Peyer's patch (tissue), 4 donors: ENCODE measurements around the gene INPP1. TPM values are rescaled to one million over a fixed set of nuclear protein-coding genes. Genes with fewer than 3 reads are reported as not detected.
A peak's percentile ranks its signal among the peaks of the same experiment; 100 is the strongest.

Source experiments
- DNase-seq, 3 donors: peaks; one replicate each; pipeline ENCODE4 v3.0.0-alpha.2; 2017 to 2019
- H3K27ac ChIP-seq, 4 donors: fragments of 200-600 bp; sonication (generic); one replicate each; pipeline ENCODE4 v1.5.1; 2016 to 2019
- H3K27me3 ChIP-seq, 2 donors: fragments of 200-600 bp; sonication (generic); one replicate each; pipeline ENCODE4 v1.5.1; 2019
- H3K36me3 ChIP-seq, 3 donors: fragments of 200-600 bp; sonication (generic); one replicate each; pipeline ENCODE4 v1.5.1; 2016 to 2019
- H3K4me1 ChIP-seq, 4 donors: fragments of 200-600 bp; sonication (generic); one replicate each; pipeline ENCODE4 v1.5.1; 2016 to 2019
- H3K4me3 ChIP-seq, 4 donors: fragments of 200-600 bp; sonication (generic); 1 replicate in 3 of 4; 2 replicates in 1 of 4; pipeline ENCODE4 v1.5.1; 2016 to 2019; ENCODE audit warnings: mild to moderate bottlenecking in 1 of 4
- H3K9me3 ChIP-seq, 4 donors: fragments of 200-600 bp; sonication (generic); one replicate each; pipeline ENCODE4 v1.5.1; 2016 to 2019; ENCODE audit warnings: mild to moderate bottlenecking in 1 of 4
- POLR2A ChIP-seq, 2 donors: fragments of 450-650 bp; IDR thresholded peaks; one replicate each; pipeline ENCODE4 v1.5.1; 2017; ENCODE audit warnings: antibody characterized with exemption in 2 of 2, mild to moderate bottlenecking in 2 of 2, moderate library complexity in 2 of 2
- total RNA-seq, 4 donors: library from RNA; depleted of rRNA; stranded (reverse); fragments of >200 nt; gene quantifications; one replicate each; pipeline ENCODE4 v1.1.0, GENCODE V29; 2016
- TF ChIP-seq, protein P1 (sequence below), 6 experiments: fragments of 450-650 bp in 4 of 6; fragments of 200-600 bp in 2 of 6; sonication (generic) in 1 of 6; IDR thresholded peaks; one replicate each; pipeline ENCODE4 v1.5.1; 2017 to 2019; ENCODE audit warnings: antibody characterized with exemption in 6 of 6, mild to moderate bottlenecking in 3 of 6, moderate library complexity in 1 of 6

The INPP1 gene
- total RNA-seq, 4 donors from 2014 or later, result 10.7 to 37.9 (median 32.1) TPM

DNA sequence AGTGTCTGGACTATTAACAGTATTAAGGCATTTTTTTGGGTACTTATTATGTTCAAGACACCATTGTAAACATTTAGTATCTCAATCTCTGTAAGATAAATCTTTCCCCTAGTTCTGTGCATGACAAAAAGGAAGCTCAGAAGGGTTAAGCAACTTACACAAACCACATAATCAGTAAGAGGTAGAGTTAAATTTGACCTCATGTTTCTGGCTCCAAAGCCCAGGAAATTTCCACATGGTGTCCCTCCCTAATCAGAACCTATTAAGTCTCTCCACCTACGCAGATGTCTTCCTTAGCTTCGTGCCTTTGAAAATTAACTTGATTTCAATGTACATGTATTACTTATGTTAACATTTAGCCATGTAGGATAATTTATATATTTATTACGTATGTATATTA is 66.8 kb downstream of the INPP1 start:
- H3K4me3 ChIP-seq, result no peak overlapping the region
- no peaks in the 10 kb centered on the region for H3K27me3 ChIP-seq
- H3K36me3 ChIP-seq, result no peaks in the 10 kb centered on the region
- TF ChIP-seq, protein P1, sequence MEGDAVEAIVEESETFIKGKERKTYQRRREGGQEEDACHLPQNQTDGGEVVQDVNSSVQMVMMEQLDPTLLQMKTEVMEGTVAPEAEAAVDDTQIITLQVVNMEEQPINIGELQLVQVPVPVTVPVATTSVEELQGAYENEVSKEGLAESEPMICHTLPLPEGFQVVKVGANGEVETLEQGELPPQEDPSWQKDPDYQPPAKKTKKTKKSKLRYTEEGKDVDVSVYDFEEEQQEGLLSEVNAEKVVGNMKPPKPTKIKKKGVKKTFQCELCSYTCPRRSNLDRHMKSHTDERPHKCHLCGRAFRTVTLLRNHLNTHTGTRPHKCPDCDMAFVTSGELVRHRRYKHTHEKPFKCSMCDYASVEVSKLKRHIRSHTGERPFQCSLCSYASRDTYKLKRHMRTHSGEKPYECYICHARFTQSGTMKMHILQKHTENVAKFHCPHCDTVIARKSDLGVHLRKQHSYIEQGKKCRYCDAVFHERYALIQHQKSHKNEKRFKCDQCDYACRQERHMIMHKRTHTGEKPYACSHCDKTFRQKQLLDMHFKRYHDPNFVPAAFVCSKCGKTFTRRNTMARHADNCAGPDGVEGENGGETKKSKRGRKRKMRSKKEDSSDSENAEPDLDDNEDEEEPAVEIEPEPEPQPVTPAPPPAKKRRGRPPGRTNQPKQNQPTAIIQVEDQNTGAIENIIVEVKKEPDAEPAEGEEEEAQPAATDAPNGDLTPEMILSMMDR (IDR thresholded peaks at IDR 0.05), result no peak
- no peak for TF ChIP-seq POLR2A (IDR thresholded peaks at IDR 0.05)
- no peaks in the 10 kb centered on the region for H3K9me3 ChIP-seq
- H3K27ac ChIP-seq, result no peak overlapping the region
- no peak for DNase-seq
- H3K4me1 ChIP-seq, result peaks cover 0 to 32% (median 4%) of the 10 kb centered on the region in 4 donors

DNA sequence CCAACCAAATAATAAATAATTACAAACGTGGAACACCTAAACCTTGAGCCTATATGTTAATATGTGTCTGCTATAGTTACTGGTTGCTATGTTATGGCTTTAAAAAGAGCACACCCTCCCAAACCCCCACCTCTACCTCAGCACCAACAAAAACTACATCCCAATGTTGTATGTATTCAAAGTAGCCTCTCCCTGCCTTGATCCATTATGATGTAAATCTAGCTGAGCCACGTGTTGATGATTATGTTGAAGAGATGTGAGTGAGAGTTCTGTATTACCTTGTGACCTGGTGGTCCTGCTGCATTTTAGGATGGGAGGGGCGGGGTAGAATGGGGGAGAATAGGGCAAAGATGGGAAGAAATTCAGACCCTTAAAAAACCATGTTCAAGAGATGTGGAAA is 69.6 kb downstream of the INPP1 start:
- H3K4me1 ChIP-seq, result peaks cover 0 to 52% (median 6%) of the 10 kb centered on the region in 4 donors

DNA sequence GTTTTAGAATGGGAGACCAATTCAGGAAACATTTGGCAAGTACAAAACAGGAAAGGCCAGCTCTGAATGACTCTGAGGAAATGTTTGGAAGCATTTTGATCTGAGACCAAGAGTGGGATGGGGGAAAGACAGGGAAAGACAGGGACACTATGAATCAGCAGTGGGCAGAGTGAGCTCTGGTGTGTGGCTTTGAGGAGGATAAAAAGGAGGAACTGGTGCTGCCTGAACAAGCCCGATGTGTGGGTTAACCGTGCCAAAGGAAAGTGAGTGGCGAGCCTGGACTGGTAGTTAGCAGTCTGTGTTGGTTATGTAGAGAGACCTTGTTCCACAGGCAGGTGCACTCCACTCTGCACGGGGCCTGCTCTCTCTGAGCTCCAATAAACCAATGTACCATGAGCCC is 70.0 kb downstream of the INPP1 start:
- Histone ChIP-seq H3K4me1 (peaks cover 0 to 52% (median 6%) of the 10 kb centered on the region in 4 donors), H3K9me3 (no peaks in the 10 kb centered on the region), H3K36me3 (no peaks in the 10 kb centered on the region), H3K27me3 (no peaks in the 10 kb centered on the region), H3K27ac (no peak overlapping the region), H3K4me3 (no peak overlapping the region)
- TF ChIP-seq, protein P1 (IDR thresholded peaks at IDR 0.05), result no peak
- TF ChIP-seq POLR2A (IDR thresholded peaks at IDR 0.05), result no peak
- DNase-seq, result no peak

More for the DNA sequence above, 69.6 kb downstream of the INPP1 start:
- no peaks in the 10 kb centered on the region for H3K36me3 ChIP-seq
- no peaks in the 10 kb centered on the region for H3K27me3 ChIP-seq
- H3K27ac ChIP-seq, result no peak overlapping the region
- no peaks in the 10 kb centered on the region for H3K9me3 ChIP-seq
- TF ChIP-seq, protein P1 (IDR thresholded peaks at IDR 0.05), result no peak
- TF ChIP-seq POLR2A (IDR thresholded peaks at IDR 0.05), result no peak
- H3K4me3 ChIP-seq, result no peak overlapping the region
- DNase-seq, result no peak

DNA sequence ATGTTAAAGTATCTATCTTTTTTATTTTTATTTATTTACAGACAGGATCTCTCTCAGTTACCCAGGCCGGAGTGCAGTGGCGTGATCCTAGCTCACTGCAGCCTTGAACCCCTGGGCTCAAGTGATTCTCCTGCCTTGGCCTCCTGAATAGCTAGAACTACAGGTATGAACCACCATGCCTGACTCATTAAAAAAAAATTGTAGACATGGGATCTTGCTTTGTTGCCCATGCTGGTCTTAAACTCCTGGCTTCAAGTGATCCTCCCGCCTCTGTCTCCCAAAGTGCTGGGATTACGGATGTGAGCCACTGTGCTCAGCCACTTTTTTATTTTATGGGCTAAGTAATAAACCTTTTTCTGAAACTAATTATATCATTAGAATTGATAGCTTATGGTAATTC is 71.9 kb downstream of the INPP1 start:
- Histone ChIP-seq H3K27ac (peak overlapping the region in 1 of 4 donors; percentile 37), H3K9me3 (no peaks in the 10 kb centered on the region), H3K4me1 (peaks cover 0 to 44% (median 2%) of the 10 kb centered on the region in 4 donors), H3K4me3 (no peak overlapping the region), H3K27me3 (no peaks in the 10 kb centered on the region), H3K36me3 (no peaks in the 10 kb centered on the region)
- TF ChIP-seq, protein P1 (IDR thresholded peaks at IDR 0.05), result no peak
- no peak for TF ChIP-seq POLR2A (IDR thresholded peaks at IDR 0.05)
- no peak for DNase-seq

DNA sequence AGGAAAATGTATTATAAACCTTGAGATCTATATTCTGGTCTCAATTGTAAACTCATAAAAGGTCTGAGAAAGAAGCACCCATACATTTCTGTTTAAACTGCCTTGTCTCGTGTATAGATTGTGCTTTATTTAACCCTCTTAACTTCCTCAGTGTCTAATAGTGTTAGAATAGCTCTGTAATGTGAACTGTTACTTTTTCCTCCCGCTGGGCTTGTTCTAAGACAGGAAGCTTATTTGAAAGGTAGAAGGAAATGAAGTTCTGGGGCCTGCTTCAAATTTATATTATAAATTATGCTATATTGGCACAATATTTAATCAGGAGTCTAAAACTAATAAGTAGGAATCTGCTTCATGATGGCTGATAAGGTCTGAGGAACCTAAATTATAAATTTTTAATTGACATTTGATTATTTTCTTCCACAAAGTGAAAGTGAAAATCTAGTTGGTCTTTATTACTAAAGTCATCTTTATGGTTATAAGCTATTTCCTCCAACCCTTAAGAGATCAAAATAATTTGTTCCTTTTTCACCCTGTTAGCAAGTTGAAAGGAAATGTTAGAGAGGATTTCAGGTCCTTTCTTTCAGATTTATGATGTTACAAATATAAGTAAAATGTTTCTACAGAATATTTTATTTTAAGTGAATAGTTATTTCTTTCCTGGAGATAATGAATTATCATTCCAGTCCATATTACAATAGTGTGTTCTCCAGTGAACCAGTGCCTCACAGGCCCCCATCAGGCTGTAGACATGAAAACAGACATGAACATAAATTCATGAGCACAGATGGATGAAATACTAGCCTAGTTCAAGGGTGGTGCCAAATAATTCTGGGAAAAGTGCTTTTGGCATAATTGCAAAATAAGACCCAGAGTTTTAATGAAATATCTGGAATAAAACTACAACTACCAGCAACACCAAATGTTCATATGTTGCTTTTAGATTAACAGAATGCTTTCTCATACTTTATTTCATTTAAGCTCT is 72.7 kb downstream of the INPP1 start:
- DNase-seq, result no peak
- H3K27me3 ChIP-seq, result no peaks in the 10 kb centered on the region
- no peak overlapping the region for H3K4me3 ChIP-seq
- no peaks in the 10 kb centered on the region for H3K36me3 ChIP-seq
- peaks cover 0 to 42% (median 2%) of the 10 kb centered on the region in 4 donors for H3K4me1 ChIP-seq
- peak overlapping the region in 3 of 4 donors; percentile 15 to 37 (median 20) for H3K27ac ChIP-seq
- TF ChIP-seq, protein P1 (IDR thresholded peaks at IDR 0.05), result no peak
- no peaks in the 10 kb centered on the region for H3K9me3 ChIP-seq
